ENCODE measurements around the gene OSBPL5.
A peak's percentile ranks its signal among the peaks of the same experiment; 100 is the strongest.
"Not testable (repeated sequence)": the region's sequence is repeated elsewhere in the genome, so short reads cannot be mapped to it uniquely, and the experiment has no call there.

The OSBPL5 gene

GRCh38 chr11:3181725-3182461 lies 16.8 kb upstream of the OSBPL5 start:
- no peak for DNase-seq

- no peak for DNase-seq
Measured at GRCh38 chr11:3180869-3181268, 15.8 kb upstream of the OSBPL5 start.

GRCh38 chr11:3178349-3178748 lies 13.2 kb upstream of the OSBPL5 start:
- no peak for DNase-seq

GRCh38 chr11:3177931-3178330 lies 12.8 kb upstream of the OSBPL5 start:
- no peak for DNase-seq

- no peak for DNase-seq
Measured at GRCh38 chr11:3176487-3176886, 11.4 kb upstream of the OSBPL5 start.

- DNase-seq, result no peak
Measured at GRCh38 chr11:3175194-3175593, 10.1 kb upstream of the OSBPL5 start.

GRCh38 chr11:3174387-3174786 lies 9.3 kb upstream of the OSBPL5 start:
- DNase-seq, result no peak

- no peak for DNase-seq
Measured at GRCh38 chr11:3173795-3174194, 8.7 kb upstream of the OSBPL5 start.

- no peak for DNase-seq
Measured at GRCh38 chr11:3171931-3172560, 6.9 kb upstream of the OSBPL5 start.

- no peak for DNase-seq
Measured at GRCh38 chr11:3170756-3171650, 5.9 kb upstream of the OSBPL5 start.

- DNase-seq, result no peak
Measured at GRCh38 chr11:3170044-3170755, 5.1 kb upstream of the OSBPL5 start.

- peak; percentile 35 for DNase-seq
Measured at GRCh38 chr11:3169255-3170043, 4.3 kb upstream of the OSBPL5 start.

- DNase-seq, result not testable (repeated sequence)
Measured at GRCh38 chr11:3168742-3169254, 3.7 kb upstream of the OSBPL5 start.

GRCh38 chr11:3167143-3168119 lies 2.3 kb upstream of the OSBPL5 start:
- no peak for DNase-seq

GRCh38 chr11:3166268-3167142 lies 1.4 kb upstream of the OSBPL5 start:
- no peak for DNase-seq

GRCh38 chr11:3165916-3166267 lies 782 bp upstream of the OSBPL5 start:
- DNase-seq, result no peak

GRCh38 chr11:3164552-3165151 lies 458 bp downstream of the OSBPL5 start:
- DNase-seq, result no peak

GRCh38 chr11:3164138-3164551 lies 965 bp downstream of the OSBPL5 start:
- DNase-seq, result no peak
